ENCODE results near the gene ZBTB2.
"Not testable (repeated sequence)": the region's sequence is repeated elsewhere in the genome, so short reads cannot be mapped to it uniquely, and the experiment has no call there.

Gene ZBTB2

GRCh38 chr6:151402228-151402627, 10.9 kb upstream of the ZBTB2 start:
- DNase-seq (ENCODE audit: low read depth in 2 of 2), result no peak

GRCh38 chr6:151400473-151400872, 9.1 kb upstream of the ZBTB2 start:
- no peak for DNase-seq (ENCODE audit: low read depth in 2 of 2)

DNA sequence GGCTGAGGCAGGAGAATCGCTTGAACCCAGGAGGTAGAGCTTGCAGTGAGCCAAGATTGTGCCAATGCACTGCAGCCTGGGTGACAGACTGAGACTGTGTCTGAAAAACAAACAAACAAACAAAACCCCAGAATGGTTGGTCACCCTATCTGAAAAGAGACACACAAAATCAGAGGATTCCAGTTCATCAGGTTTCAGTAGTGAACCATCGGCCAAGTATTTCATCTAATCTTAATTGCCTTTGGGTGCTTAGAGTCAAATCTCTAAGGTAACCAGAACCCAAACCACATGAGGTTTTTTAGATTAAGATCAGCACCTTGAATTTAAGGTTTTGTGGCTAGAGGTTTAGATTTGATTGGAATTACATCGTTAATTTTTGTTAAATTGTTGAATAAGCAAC, 8.3 kb upstream of the ZBTB2 start:
- no peak for DNase-seq (ENCODE audit: low read depth in 2 of 2)

DNA sequence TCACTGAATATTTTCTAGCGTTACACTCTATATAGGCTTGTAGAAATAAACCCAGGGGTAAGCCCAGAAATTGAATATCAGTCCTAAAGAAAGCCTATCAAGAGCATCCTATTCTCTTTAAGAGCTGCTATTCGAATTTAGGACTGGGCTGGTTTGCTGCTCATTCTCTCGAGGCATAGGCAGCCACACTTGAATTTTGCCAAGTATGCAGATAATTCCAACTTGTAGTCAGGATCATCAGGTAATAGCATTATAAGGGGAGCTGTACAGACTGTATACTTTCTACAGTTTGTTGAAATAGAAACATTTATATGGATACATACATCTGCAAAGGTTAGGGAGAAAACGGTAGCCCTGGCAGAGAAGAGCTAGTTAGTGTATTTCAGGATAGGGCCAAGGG, 2.1 kb upstream of the ZBTB2 start:
- no peak for DNase-seq (ENCODE audit: low read depth in 2 of 2)

GRCh38 chr6:151392427-151392826, 1.1 kb upstream of the ZBTB2 start:
- DNase-seq (ENCODE audit: low read depth in 2 of 2), result no peak

GRCh38 chr6:151390851-151391470, 398 bp downstream of the ZBTB2 start:
- peak; percentile 63 to 72 for DNase-seq (ENCODE audit: low read depth in 2 of 2)

DNA sequence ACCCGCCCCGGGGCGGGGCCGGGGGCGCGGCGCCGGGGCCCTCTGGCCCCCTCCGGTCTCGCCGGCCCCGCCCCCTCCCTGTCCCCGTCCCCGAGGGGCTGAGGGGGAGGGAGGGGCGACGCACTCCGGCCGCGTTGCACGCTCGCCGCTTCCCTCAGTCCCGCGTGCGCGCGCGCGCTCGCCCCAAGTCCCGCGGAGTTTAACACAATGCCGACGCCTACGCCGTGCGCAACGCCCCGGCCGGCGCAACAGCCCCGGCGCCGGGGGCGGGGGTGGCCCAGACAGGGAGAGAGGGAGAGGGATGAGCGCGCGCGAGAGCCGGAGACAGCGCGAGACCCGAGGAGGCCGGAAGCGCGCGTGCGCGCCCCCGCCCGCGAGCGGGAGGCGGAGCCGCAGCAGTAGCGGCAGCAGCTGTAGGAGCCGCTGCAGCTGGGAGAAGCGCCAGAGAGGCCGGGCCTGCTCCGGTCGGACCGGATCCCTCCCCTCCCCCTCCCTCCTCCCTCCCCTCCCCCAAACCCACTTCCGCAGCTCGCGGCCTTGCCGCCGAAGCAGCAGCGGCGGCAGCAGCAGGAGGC, 996 bp downstream of the ZBTB2 start:
- DNase-seq (ENCODE audit: low read depth in 2 of 2), result peak; percentile 92 to 95

DNA sequence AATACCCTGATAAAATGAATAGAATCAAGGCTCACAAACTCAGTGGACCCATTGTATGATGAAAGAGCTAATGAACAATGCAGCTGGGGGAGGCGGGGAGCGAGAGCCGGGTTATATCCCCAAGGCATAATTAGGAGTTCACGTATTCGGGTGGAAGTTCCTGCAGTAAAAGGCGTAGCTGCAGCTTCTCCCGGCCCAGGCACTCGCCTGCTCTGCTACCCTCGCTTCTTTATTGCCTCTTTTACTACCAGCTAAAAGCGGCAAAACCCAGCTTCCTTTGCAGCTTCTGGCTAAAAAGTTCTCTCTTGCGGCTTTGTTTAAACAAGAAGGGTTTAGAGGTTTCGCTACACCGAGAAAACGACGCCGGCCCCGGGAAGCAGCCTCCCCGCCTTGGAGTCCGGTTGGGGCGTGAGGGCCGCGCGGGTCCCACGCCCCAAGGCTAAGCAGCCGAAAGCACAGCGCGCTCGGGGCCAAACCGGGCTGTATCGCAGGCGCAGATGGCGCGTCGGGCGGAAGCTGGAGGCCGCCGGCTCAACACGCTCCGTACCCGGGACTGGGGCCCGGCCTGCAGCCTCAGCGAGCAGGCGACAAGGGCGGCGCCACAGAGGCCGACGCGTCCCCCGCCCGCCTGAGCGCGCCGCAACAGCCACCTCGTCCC, 1.6 kb downstream of the ZBTB2 start:
- no peak for DNase-seq (ENCODE audit: low read depth in 2 of 2)

DNA sequence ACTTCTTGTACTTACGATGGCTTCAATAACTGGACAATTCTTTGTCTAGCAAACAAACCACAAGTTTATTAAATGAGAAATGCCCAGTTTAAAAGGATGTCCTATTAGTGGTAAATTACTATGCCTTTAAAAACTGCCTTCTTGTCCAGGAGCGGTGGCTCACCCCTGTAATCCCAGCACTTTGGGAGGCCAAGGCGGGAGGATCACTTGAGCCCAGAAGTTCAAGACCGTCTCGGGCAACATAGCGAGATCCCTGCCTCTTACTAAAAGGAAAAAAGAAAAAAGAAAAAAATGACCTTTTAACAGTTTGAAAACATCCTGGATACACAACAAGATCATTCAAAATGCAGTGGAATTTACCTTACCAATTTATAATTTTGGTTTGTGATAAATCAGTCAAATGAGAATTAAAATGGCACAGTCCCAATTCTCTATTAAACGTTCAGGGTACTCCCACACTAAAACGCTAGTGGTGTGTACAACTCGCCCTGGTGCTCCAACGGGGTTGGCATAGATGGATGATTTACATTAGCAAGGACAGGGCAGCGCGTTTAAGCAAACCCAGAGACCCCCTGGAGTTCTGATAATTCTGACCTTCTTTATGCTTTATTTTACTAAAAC, 2.3 kb downstream of the ZBTB2 start:
- DNase-seq (ENCODE audit: low read depth in 2 of 2), result no peak

- DNase-seq (ENCODE audit: low read depth in 2 of 2), result no peak
Observed at GRCh38 chr6:151388236-151388635, 3.1 kb downstream of the ZBTB2 start.

- no peak for DNase-seq (ENCODE audit: low read depth in 2 of 2)
Observed at GRCh38 chr6:151387175-151387970, 4.0 kb downstream of the ZBTB2 start.

DNA sequence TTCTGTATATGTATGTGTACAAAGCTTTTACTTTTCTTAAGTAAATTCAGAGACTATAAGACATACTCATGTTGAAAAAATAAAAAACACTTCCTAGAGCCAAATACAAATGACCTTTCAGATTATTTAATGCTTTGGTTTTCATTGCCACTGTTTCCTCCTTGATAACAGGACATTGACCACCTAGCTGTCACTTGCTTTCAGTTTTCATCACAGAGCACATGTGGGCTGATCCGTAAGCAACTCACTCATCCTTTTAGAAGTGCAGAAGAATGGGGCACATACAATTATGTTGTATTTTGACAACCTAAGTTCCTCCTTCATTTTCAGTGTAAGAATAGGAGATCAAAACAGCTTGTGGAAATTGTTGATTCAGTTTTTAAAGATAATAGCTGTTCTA, 6.2 kb downstream of the ZBTB2 start:
- no peak for DNase-seq (ENCODE audit: low read depth in 2 of 2)

- DNase-seq (ENCODE audit: low read depth in 2 of 2), result no peak
Observed at GRCh38 chr6:151384151-151384550, 7.2 kb downstream of the ZBTB2 start.

GRCh38 chr6:151382631-151383030, 8.7 kb downstream of the ZBTB2 start:
- DNase-seq (ENCODE audit: low read depth in 2 of 2), result not testable (repeated sequence)

DNA sequence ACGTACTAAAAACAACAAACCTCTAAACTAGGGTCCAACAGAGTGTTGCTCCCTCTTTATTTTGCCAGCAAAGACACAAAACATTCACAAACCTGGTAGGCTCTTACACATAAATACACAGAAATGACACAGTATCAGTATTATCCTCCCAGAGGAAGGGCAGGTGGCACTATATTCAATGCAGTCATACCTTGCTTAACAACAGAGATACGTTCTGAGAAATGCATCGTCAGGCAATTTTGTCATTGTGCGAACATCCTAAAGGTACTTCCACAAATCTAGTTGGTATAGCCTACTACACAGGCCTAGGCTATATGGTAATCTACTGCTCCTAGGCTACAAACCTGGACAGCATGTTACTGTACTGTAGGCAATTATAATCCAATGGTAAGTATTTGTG, 9.6 kb downstream of the ZBTB2 start:
- no peak for DNase-seq (ENCODE audit: low read depth in 2 of 2)

DNA sequence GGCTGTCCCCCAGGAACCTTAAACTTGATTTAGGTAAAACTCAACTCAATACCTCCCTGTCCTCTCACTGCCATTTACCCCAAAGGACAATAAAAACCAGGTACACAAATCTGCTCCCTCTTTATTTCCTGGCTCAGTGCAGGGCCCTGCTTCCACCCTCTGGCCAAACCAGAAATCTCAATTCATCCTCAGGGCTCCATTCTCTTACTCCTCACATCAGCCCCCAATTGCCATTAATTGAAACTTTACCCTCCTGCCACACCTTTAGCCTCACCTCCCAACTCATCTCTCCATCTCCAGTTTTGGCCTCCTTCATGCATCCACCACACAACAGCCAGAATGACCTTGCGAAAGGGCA, 10.5 kb downstream of the ZBTB2 start:
- no peak for DNase-seq (ENCODE audit: low read depth in 2 of 2)

GRCh38 chr6:151379933-151380847, 11.2 kb downstream of the ZBTB2 start:
- no peak for DNase-seq (ENCODE audit: low read depth in 2 of 2)

GRCh38 chr6:151377095-151377494, 14.3 kb downstream of the ZBTB2 start:
- no peak for DNase-seq (ENCODE audit: low read depth in 2 of 2)

DNA sequence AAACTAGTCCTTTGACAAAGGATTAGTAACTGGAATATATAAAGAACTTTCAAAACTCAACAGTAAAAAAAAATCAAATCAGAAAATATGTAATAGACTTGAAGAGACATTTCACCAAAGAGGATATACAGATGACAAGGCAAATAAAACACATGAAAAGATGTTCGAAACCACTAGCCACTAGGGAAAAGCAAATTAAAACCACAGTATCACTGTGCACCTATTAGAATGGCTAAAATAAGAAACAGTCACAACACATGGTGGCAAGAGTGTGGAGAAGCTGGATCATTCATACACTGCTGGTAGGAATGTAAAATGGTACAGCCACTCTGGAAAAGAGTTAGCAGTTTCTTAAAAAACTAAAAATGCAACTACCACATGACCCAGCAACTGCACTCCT, 14.9 kb downstream of the ZBTB2 start:
- DNase-seq (ENCODE audit: low read depth in 2 of 2), result no peak

- no peak for DNase-seq (ENCODE audit: low read depth in 2 of 2)
Observed at GRCh38 chr6:151375833-151376232, 15.5 kb downstream of the ZBTB2 start.

GRCh38 chr6:151374036-151374683, 17.2 kb downstream of the ZBTB2 start:
- no peak for DNase-seq (ENCODE audit: low read depth in 2 of 2)
